Neuronal stem cell (in vitro differentiated cells): ENCODE data around the gene PPP3R1.

Experiments
- DNase-seq: peaks from one replicate; pipeline ENCODE4 v3.0.0-alpha.2; 2013; ENCODE audit warnings: low spot score
- H2AFZ ChIP-seq: one replicate; pipeline ENCODE4 v1.6.1; 2013; ENCODE audit warnings: mild to moderate bottlenecking, low read length, inconsistent platforms
- H2AK5ac ChIP-seq: 2 replicates; pipeline ENCODE4 v1.6.1; 2013; ENCODE audit warnings: low read depth, mild to moderate bottlenecking, inconsistent platforms, low read length, moderate library complexity, mixed read lengths
- H2BK120ac ChIP-seq: 2 replicates; pipeline ENCODE4 v1.6.1; 2013; ENCODE audit warnings: low read depth, mild to moderate bottlenecking, inconsistent platforms, low read length, moderate library complexity, mixed read lengths
- H2BK12ac ChIP-seq: one replicate; pipeline ENCODE4 v1.6.1; 2013; ENCODE audit warnings: low read length, inconsistent platforms
- H2BK15ac ChIP-seq: 2 replicates; pipeline ENCODE4 v1.6.1; 2013; ENCODE audit warnings: mild to moderate bottlenecking, low read length, inconsistent platforms, mixed read lengths
- H2BK5ac ChIP-seq: one replicate; pipeline ENCODE4 v1.6.1; 2013; ENCODE audit warnings: inconsistent platforms, mild to moderate bottlenecking, low read length, moderate library complexity
- H3K14ac ChIP-seq: one replicate; pipeline ENCODE4 v1.6.1; 2013; ENCODE audit warnings: low read length, inconsistent platforms
- H3K18ac ChIP-seq: 2 replicates; pipeline ENCODE4 v1.6.1; 2013; ENCODE audit warnings: low read length, inconsistent platforms
- H3K23ac ChIP-seq: 2 replicates; pipeline ENCODE4 v1.6.1; 2013; ENCODE audit warnings: low read depth, mild to moderate bottlenecking, mixed read lengths, low read length, inconsistent platforms; ENCODE audit not compliant: poor library complexity
- H3K27ac ChIP-seq: replicated peaks from 3 replicates; pipeline ENCODE4 v1.5.1; 2013; ENCODE audit warnings: low read length, inconsistent platforms
- H3K27me3 ChIP-seq, 3 experiments: 2 replicates each; pipeline ENCODE4 v1.6.1; 2013; ENCODE audit warnings: low read length in 3 of 3, mild to moderate bottlenecking in 2 of 3, inconsistent platforms in 1 of 3, low read depth in 1 of 3, mixed read lengths in 1 of 3, moderate library complexity in 1 of 3; ENCODE audit not compliant: control insufficient read depth in 3 of 3, insufficient read depth in 3 of 3
- H3K36me3 ChIP-seq, 2 donors: replicated peaks in 1 of 2; 2 replicates each; pipeline ENCODE4 v1.6.1; 2013; ENCODE audit warnings: low read length in 2 of 2; ENCODE audit not compliant: control insufficient read depth in 2 of 2, insufficient read depth in 2 of 2
- H3K4ac ChIP-seq: 2 replicates; pipeline ENCODE4 v1.6.1; 2013; ENCODE audit warnings: inconsistent platforms, mild to moderate bottlenecking, low read length, moderate library complexity
- H3K4me1 ChIP-seq, 2 donors: 1 replicate in 1 of 2; 2 replicates in 1 of 2; pipeline ENCODE4 v1.6.1; 2013; ENCODE audit warnings: low read length in 2 of 2, low read depth in 1 of 2; ENCODE audit not compliant: control insufficient read depth in 2 of 2, insufficient read depth in 1 of 2
- H3K4me2 ChIP-seq: one replicate; pipeline ENCODE4 v1.6.1; 2013; ENCODE audit warnings: mild to moderate bottlenecking, low read length, inconsistent platforms; ENCODE audit not compliant: insufficient read depth, poor library complexity, severe bottlenecking
- H3K4me3 ChIP-seq, 2 donors: 2 replicates each; pipeline ENCODE4 v1.5.1; 2013; ENCODE audit warnings: low read length in 2 of 2, mild to moderate bottlenecking in 2 of 2, inconsistent platforms in 1 of 2, moderate library complexity in 1 of 2
- H3K79me1 ChIP-seq: one replicate; pipeline ENCODE4 v1.6.1; 2013; ENCODE audit warnings: low read depth, mild to moderate bottlenecking, inconsistent platforms, low read length, moderate library complexity
- H3K9ac ChIP-seq: one replicate; pipeline ENCODE4 v1.6.1; 2013; ENCODE audit warnings: mild to moderate bottlenecking, low read depth, low read length, inconsistent platforms; ENCODE audit not compliant: poor library complexity
- H3K9me3 ChIP-seq, 2 donors: replicated peaks in 1 of 2; 2 replicates each; pipeline versions ENCODE3 to v1.6.1; 2013; ENCODE audit warnings: low read length in 2 of 2, mild to moderate bottlenecking in 2 of 2, inconsistent platforms in 1 of 2, low read depth in 1 of 2, mixed read lengths in 1 of 2, moderate library complexity in 1 of 2; ENCODE audit not compliant: control insufficient read depth in 2 of 2, insufficient read depth in 1 of 2
- H4K8ac ChIP-seq: one replicate; pipeline ENCODE4 v1.6.1; 2013; ENCODE audit warnings: low read depth, mild to moderate bottlenecking, inconsistent platforms, low read length, moderate library complexity
- H4K91ac ChIP-seq: one replicate; pipeline ENCODE4 v1.6.1; 2013; ENCODE audit warnings: low read length, low read depth, mild to moderate bottlenecking, inconsistent platforms; ENCODE audit not compliant: poor library complexity
- WGBS, 2 donors: extraction: QIAGEN DNeasy Blood & Tissue Kit; methylation state at CpG; one replicate each; pipeline ENCODE4 v1.1.7; 2013; ENCODE audit warnings: missing lambda C conversion rate in 2 of 2, mixed read lengths in 1 of 2; ENCODE audit not compliant: insufficient read length in 2 of 2, insufficient replicate concordance in 1 of 2; ENCODE audit errors: extremely low coverage in 2 of 2; 5-methylcytosine and 5-hydroxymethylcytosine counted together

Gene PPP3R1

GRCh38 chr2:68151037-68151436 is 101.3 kb downstream of the PPP3R1 start:
- Histone ChIP-seq H3K27ac (no peak overlapping the region), H3K4ac (no peak overlapping the region), H4K91ac (no peak overlapping the region), H2BK12ac (no peak overlapping the region), H4K8ac (no peak overlapping the region), H2AK5ac (no peak overlapping the region), H2BK15ac (no peak overlapping the region), H3K18ac (no peak overlapping the region), H3K4me1 (peaks cover 0 to under 1% of the 10 kb centered on the region in 2 donors), H3K27me3 (no peaks in the 10 kb centered on the region), H3K36me3 (peaks cover 0 to 5% of the 10 kb centered on the region in 2 donors), H3K79me1 (peaks cover 2% of the 10 kb centered on the region), H3K14ac (no peak overlapping the region), H2BK5ac (no peak overlapping the region), H3K4me3 (no peak overlapping the region), H3K9ac (no peak overlapping the region), H2AFZ (no peak overlapping the region), H3K4me2 (no peak overlapping the region), H3K9me3 (no peaks in the 10 kb centered on the region), H3K23ac (no peak overlapping the region), H2BK120ac (no peak overlapping the region)
- DNase-seq: no peak

DNA sequence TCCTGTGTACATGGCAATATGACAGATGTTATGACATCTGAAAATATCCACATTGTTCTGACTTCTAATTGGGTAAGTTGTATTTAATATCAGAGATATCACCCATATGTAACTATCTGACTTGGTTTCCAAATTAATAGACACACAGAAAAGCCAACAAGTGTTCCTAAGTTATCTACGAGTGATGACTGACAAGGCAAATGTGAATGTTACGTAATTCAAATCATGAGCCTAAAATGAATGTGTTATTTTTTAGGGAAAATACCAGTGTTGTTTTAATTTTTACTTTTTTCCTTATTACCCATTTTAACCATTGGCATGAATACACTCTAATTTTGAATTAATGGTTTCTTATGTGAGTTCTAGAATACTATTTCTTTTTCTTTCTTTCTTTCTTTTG is 110.5 kb downstream of the PPP3R1 start:
- no peak overlapping the region for H2BK120ac ChIP-seq
- H3K18ac ChIP-seq: no peak overlapping the region
- H2AFZ ChIP-seq: no peak overlapping the region
- no peaks in the 10 kb centered on the region for H3K9me3 ChIP-seq
- no peak overlapping the region for H2BK5ac ChIP-seq
- no peak overlapping the region for H2BK12ac ChIP-seq
- H3K27me3 ChIP-seq: no peaks in the 10 kb centered on the region
- no peak overlapping the region for H2AK5ac ChIP-seq
- H3K23ac ChIP-seq: no peak overlapping the region
- no peak overlapping the region for H3K9ac ChIP-seq
- no peak overlapping the region for H4K91ac ChIP-seq
- no peak overlapping the region for H3K27ac ChIP-seq
- no peaks in the 10 kb centered on the region for H3K4me1 ChIP-seq
- H2BK15ac ChIP-seq: no peak overlapping the region
- no peak overlapping the region for H3K4me3 ChIP-seq
- no CpG with 5 or more reads among the region's 2 CpGs for WGBS, 2 donors
- no peaks in the 10 kb centered on the region for H3K79me1 ChIP-seq
- DNase-seq: no peak
- no peak overlapping the region for H3K14ac ChIP-seq
- no peak overlapping the region for H3K4ac ChIP-seq
- H3K4me2 ChIP-seq: no peak overlapping the region
- no peak overlapping the region for H4K8ac ChIP-seq
- peaks cover 0 to 24% of the 10 kb centered on the region in 2 donors for H3K36me3 ChIP-seq

DNA sequence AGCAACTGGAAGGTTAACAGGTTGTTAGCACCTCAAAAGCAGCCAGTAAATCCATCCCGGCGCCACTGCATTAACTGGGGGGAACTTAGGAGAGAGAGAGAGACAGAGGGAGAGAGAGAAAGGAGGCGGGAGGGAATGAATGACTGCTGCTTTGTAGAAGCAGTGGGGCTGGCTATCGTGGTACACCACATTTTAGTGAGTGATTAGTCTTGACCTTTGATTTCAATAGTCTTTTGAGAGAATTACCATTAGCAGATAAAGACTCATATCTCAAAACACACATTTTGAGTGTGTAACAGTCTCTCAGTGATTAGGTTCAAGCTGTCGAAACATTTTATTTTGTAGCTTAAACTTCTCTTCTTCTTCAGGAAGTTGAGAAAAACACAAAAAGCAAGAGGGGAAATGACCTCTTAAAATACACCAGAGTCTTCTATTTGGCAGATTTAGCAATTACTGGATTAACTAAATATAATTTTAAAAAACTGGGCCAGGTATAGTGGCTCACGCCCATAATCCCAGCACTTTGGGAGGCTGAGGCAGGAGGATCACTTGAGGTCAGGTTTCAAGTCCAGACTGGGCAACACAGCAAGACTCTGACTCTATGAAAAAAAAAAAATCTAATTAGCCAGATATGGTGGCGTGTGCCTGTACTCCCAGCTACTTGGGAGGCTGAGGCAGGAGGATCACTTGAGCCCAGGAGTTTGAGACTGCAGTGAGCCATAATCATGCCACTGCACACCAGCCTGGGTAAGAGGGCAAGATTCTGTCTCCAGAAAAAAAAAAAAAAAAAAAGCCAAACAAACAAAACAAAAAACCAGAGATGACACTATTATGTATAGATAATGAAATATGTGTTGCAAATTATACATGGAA is 116.6 kb downstream of the PPP3R1 start:
- no CpG with 5 or more reads among the region's 7 CpGs for WGBS, 2 donors
- Histone ChIP-seq H3K18ac (no peak overlapping the region), H4K91ac (no peak overlapping the region), H2AFZ (no peak overlapping the region), H3K4ac (no peak overlapping the region), H3K23ac (no peak overlapping the region), H3K4me1 (no peaks in the 10 kb centered on the region), H3K36me3 (peaks cover 6 to 42% of the 10 kb centered on the region in 2 donors), H2BK5ac (no peak overlapping the region), H3K4me2 (no peak overlapping the region), H3K9me3 (no peaks in the 10 kb centered on the region), H3K14ac (no peak overlapping the region), H4K8ac (no peak overlapping the region), H2BK15ac (no peak overlapping the region), H3K4me3 (no peak overlapping the region), H3K27ac (no peak overlapping the region), H3K79me1 (no peaks in the 10 kb centered on the region), H2BK12ac (no peak overlapping the region), H3K9ac (no peak overlapping the region), H2AK5ac (no peak overlapping the region), H3K27me3 (no peaks in the 10 kb centered on the region), H2BK120ac (no peak overlapping the region)
- no peak for DNase-seq

- Histone ChIP-seq H3K4me3 (no peak overlapping the region), H3K9me3 (no peaks in the 10 kb centered on the region), H2AFZ (no peak overlapping the region), H3K27ac (no peak overlapping the region), H3K4me1 (no peaks in the 10 kb centered on the region), H4K8ac (no peak overlapping the region), H2AK5ac (no peak overlapping the region), H3K18ac (no peak overlapping the region), H3K4ac (no peak overlapping the region), H3K79me1 (no peaks in the 10 kb centered on the region), H2BK15ac (no peak overlapping the region), H3K4me2 (no peak overlapping the region), H3K23ac (no peak overlapping the region), H3K36me3 (peaks cover 6 to 42% of the 10 kb centered on the region in 2 donors), H3K14ac (no peak overlapping the region), H2BK12ac (no peak overlapping the region), H2BK5ac (no peak overlapping the region), H3K9ac (no peak overlapping the region), H3K27me3 (no peaks in the 10 kb centered on the region), H4K91ac (no peak overlapping the region), H2BK120ac (no peak overlapping the region)
- no CpG with 5 or more reads among the region's 6 CpGs for WGBS, 2 donors
- DNase-seq: no peak
Observed at GRCh38 chr2:68134554-68134953, 117.8 kb downstream of the PPP3R1 start.
